Measurements from ENCODE around the gene DAW1.
"Not testable (repeated sequence)": the region's sequence is repeated elsewhere in the genome, so short reads cannot be mapped to it uniquely, and the experiment has no call there.

Gene DAW1

DNA sequence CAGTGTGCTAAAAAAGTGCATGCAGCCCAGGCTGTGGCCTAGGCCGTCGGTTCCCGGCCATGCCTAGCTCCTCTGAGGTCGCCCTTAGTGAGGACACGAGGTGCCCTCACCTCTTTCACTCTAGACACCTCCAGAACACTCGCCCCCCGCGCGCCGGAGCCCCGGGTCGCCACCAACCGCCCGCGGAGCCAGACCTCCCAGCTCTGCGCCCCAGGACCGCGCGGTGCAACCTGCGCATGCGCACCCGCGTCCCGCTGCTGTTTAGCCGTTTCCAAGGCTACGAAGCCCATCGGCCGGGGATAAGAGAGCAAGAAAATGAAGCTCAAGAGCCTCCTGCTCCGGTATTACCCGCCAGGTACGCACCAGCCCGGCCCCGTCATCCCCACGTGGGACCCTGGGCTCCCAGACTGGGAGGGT lies at the start of gene DAW1:
Gene DAW1, plus strand, starts transcription at position 257 of the 417 bp plus-strand sequence. Its CDS starts 59 bp downstream, at position 316.
- DNase-seq (ENCODE audit: low read depth in 1 of 2, low spot score in 1 of 2): peak in 1 of 2 donors; percentile 13

- DNase-seq (ENCODE audit: low read depth in 1 of 2, low spot score in 1 of 2): no peak
These were observed 48.9 kb upstream of the DAW1 start for GRCh38 chr2:227822416-227823003.

- DNase-seq (ENCODE audit: low read depth in 1 of 2, low spot score in 1 of 2): no peak
These were observed 47.5 kb upstream of the DAW1 start for GRCh38 chr2:227823922-227824321.

- DNase-seq (ENCODE audit: low read depth in 1 of 2, low spot score in 1 of 2): no peak
These were observed 46.7 kb upstream of the DAW1 start for GRCh38 chr2:227824711-227825110.

DNA sequence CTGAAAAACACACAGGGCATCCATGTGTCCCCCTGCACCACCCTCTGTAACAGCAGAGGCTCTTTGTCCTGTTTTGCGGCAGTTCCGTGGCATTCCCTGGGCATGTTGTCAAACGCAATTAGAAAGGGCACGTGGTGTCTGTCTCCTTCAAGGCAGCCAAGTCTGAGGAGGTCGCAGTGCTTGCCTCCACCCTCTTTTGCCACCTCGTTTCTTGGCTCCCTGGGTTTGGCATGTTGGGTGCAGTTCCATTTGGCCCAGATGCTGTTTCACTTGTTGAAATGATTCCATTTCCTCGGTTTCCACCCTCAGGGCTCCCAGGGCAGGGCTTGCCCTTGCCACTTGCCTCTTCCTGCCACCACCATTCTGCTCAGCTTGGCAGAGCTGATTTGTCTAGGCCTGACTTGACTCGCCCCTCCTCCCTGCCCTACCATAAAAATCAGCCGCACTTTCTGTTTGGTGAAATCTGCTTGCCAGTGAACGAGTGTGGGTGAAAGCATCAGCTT lies 45.4 kb upstream of the DAW1 start:
- no peak for DNase-seq (ENCODE audit: low read depth in 1 of 2, low spot score in 1 of 2)

- no peak for DNase-seq (ENCODE audit: low read depth in 1 of 2, low spot score in 1 of 2)
These were observed 44.9 kb upstream of the DAW1 start for GRCh38 chr2:227826563-227826962.

DNA sequence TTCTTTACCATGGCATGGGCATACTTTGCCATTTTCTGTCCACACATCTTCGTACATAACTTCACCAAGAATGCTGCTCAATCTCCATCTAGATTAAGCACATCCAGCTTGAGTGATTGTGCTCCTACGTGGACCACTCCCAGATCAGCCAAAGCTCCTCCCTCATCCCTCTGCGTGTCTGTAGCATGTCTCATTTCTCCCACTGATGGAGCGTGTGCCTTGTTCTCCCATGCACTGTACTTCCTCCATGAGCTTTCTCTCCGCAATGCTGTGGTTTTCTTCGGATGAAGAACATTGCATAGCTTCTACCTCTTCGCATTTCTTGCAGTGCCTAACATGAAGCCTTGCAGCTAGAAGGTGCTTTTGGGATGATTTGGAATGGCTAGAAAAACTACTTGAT lies 44.3 kb upstream of the DAW1 start:
- DNase-seq (ENCODE audit: low read depth in 1 of 2, low spot score in 1 of 2): no peak

GRCh38 chr2:227828477-227828912 lies 42.9 kb upstream of the DAW1 start:
- DNase-seq (ENCODE audit: low read depth in 1 of 2, low spot score in 1 of 2): no peak

DNA sequence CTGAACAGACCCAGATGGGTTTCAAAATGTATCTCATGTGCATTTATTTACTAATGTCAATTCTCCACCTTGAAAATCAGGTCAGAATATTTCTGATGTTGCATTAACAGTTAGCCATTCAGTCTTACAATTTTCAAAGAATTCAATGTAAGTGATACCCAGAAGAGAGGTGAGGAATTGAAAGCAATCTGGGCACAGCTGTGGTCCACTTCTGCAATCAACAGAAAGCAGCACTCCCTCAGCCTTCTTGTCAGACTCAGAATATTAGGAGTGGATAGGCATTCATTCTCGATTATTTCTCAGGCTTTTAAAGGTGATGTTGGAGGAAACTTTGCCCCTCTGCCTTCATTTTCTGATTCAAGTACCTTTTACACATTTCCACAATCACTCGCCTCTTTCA lies 42.1 kb upstream of the DAW1 start:
- DNase-seq (ENCODE audit: low read depth in 1 of 2, low spot score in 1 of 2): no peak

GRCh38 chr2:227834423-227834822 lies 37.0 kb upstream of the DAW1 start:
- no peak for DNase-seq (ENCODE audit: low read depth in 1 of 2, low spot score in 1 of 2)

- DNase-seq (ENCODE audit: low read depth in 1 of 2, low spot score in 1 of 2): no peak
These were observed 36.3 kb upstream of the DAW1 start for GRCh38 chr2:227834916-227835650.

- DNase-seq (ENCODE audit: low read depth in 1 of 2, low spot score in 1 of 2): not testable (repeated sequence)
These were observed 31.9 kb upstream of the DAW1 start for GRCh38 chr2:227839339-227840129.

DNA sequence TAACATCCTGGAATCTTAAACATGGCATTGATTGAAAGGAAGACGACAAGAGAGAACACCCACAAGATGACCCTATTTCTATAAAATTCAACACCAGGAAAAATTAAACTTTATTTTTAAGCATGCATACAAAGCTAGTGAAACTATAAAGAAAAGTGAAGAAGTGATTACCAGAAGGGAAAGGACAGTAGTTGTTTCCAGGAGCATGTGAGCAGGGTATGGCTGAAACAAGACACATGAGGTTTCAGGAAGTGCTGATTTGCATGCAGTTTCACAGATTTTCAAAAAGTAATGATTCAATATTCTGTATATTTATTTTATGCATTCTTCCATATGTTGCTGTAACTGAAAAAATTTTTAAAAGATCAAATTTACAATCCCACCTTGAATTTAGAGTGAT lies 24.6 kb upstream of the DAW1 start:
- no peak for DNase-seq (ENCODE audit: low read depth in 1 of 2, low spot score in 1 of 2)

DNA sequence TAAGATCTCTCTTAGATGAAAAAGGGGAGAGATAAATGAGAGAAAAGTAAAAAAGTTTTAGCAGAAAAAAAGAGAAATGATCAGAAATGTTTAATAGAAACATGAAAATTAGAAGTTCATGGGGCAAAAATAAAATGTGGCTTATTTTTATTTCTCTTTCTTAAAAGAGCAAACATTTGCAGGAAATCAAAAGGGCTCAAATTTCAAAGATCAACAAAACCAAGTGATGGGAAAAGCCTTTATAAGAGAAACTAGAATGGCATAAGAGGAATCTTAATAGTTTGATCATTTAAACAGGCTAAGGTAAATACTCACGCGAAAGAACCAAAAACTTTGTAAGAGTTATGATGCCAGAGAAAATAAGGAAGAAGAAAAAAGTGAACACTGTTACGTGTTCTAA lies 23.3 kb upstream of the DAW1 start:
- no peak for DNase-seq (ENCODE audit: low read depth in 1 of 2, low spot score in 1 of 2)

DNA sequence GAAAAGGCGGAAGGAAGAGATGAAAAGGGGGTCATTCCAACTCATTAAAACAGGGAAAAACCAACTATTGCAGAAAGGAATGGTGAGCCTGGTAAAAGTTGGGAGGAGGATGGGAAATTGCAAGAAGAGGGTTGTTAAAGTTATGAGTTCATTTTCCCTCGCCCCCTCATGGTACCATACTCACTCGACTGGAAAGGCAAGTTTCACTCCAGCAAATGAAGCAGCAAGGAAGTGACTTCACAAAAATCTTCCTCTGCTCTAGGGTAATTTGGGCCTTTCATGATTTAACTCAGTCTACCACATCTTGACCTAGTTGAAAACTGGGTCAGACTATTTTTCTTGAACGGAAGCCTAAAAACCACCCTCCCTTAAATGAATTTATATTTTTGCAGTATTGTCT lies 22.8 kb upstream of the DAW1 start:
- DNase-seq (ENCODE audit: low read depth in 1 of 2, low spot score in 1 of 2): no peak

DNA sequence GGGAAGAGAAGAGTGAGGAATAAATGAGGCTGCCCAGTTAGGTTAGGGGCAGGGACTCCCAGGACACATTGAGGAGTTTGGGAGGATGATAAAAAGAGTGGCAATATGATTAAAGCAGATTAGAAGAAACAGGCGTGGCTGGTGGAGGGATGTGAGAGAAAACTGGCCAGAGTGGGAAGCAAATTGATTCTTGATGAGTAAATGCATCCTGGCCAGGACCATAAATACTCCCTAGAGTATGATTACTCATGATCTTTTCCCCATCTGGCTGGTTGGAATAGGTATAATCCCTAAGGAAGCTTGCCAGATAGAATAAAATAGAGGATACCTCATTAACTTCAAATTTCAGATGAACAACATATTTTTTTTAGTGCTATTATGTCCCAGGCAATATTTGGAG lies 21.5 kb upstream of the DAW1 start:
- no peak for DNase-seq (ENCODE audit: low read depth in 1 of 2, low spot score in 1 of 2)

DNA sequence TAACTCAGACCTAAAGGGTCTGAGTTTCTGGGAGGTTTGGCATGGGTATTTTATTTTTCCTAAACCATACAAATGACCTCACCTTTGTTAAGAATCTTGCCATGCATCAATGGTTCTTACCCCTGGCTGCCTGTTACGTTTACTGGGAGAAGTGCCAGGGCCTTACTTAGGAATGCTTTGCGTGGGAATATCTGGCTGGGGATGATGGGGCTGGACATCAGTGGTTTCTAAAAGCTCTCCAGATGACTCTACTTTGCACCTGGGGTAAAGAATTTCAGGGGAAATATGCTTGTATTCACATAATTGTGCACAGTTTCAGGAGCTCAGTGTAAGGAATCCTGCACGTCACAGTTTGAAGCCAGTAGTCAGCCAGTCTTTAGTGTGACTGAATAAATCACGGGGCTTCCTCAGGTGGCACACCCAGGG lies 18.2 kb upstream of the DAW1 start:
- no peak for DNase-seq (ENCODE audit: low read depth in 1 of 2, low spot score in 1 of 2)

DNA sequence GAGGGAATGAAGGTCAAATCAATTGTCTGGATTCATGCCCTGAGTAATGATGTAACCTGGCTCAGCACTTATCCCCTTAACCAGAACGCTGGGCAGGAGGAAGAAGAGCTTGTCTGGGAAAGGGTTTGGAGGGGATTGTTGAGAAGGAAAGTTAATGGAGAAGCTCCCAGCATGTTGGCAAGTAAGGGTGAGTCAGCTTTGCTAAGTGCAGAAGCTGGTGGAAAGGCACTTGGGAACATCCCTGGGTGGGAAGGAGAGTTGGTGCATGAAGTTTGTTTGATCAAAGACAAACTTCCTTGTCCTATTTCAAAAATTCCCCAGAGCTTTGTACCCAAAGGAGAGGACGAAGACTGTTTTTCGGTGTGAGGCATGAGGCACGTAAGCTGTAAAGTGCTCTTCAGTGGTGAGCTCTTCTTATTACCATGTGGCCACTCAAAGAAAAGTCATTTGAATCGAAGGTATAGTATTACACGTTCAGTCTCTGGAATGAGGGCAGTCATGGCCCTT lies 17.6 kb upstream of the DAW1 start:
- no peak for DNase-seq (ENCODE audit: low read depth in 1 of 2, low spot score in 1 of 2)

DNA sequence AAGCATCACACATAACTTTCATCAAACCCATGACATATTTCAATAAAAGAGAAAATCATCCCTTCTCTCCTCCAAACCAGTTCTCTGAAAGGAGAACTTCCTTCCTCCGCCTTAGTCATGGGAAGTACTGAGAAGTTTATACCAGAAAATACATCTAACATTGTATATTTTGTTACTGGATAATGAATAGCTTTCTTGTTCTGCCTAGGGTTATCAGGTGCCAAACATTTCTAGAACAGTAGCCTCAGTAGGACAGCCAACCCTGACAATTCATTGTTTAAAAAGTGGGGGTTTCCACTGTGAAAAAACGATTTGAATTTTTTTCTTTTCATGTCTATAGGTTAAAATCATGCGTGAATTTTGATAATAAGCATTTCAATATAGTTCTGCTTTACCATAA lies 16.0 kb upstream of the DAW1 start:
- DNase-seq (ENCODE audit: low read depth in 1 of 2, low spot score in 1 of 2): no peak

DNA sequence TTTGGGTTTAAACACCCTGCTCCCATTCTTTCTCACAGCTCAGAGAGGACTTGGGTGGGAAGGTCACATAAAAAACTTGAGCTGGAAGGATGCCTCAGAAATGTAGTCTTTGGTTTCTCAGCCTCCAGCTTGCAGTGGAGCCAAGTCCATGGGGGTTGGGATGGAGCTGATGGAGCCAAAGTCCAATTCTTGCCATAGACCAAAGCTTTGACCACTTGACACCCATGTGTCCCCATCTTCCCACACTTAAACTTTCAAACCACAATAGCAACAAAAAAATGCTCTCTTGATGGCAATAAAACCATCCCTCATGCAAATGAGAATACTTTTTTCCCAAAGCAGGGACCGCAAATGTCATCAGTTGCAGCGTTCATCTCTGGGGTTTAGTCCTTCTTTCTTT lies 14.7 kb upstream of the DAW1 start:
- no peak for DNase-seq (ENCODE audit: low read depth in 1 of 2, low spot score in 1 of 2)

DNA sequence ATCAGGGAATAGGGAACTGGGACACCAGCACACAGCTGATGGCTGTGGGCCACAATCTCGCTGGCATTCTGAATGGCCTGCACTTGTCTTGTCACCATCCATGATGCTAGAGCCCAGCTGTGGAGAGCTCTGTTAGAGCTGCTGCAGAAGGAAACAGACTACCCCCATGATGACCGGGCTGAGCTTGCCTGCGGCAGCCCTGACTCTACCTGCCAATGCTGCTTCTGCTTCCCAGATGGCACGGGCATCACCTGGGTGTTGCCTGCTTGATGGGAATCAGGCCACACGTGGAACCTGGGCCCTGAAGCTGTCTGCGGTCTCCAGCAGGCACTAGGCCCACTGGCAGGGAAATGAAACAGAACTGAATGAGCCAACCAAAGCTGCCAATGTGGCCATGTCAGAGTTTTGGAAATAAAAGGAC lies 11.2 kb upstream of the DAW1 start:
- DNase-seq (ENCODE audit: low read depth in 1 of 2, low spot score in 1 of 2): no peak

GRCh38 chr2:227861011-227861410 lies 10.4 kb upstream of the DAW1 start:
- DNase-seq (ENCODE audit: low read depth in 1 of 2, low spot score in 1 of 2): no peak

Data from activated CD4-positive, alpha-beta T cell treated with anti-CD3 and anti-CD28 coated beads, Interleukin-2, amount 50 U/mL, for 24 hours (primary cell).